ENCODE measurements around the gene NSUN2.
"Not testable (repeated sequence)": the region's sequence is repeated elsewhere in the genome, so short reads cannot be mapped to it uniquely, and the experiment has no call there.

NSUN2 gene

DNA sequence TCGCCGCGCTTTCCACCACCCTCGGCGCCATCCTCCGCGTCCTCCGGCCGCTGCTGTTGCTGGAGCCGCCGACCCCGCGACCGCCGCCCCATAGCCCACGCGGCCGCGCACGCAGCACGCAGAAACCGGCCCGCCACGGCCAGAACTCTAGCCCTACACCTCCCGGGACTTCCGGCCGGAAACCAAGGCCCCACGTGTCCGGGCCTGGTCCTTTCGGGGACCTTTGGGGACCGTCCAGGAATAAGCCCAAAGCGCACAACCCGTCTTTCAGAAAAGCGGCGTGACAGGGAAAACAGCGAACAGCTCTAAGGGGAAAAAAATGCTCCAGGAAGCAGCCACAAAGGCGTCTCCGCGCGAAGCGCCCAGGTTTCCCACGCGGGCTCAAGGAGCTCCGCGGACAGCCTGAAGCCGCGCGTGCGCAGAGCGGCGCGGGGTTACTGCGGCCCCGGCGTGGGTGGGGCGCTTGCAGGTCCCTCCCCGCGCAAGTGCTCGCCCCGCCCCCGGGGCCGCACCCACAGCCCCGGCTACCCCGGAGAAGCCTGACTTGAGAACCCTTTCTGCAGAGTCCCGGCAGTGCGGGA is at the start of gene NSUN2, which contains the start of gene SRD5A1:
Gene NSUN2 (minus strand): TSS at position 157 of the 581 bp plus-strand sequence. CDS start 65 bp downstream, at position 92.
Gene SRD5A1 (plus strand): TSS at position 553 of the 581 bp plus-strand sequence. CDS start 137 bp downstream, outside the sequence.
- peak; percentile 86 for DNase-seq

DNA sequence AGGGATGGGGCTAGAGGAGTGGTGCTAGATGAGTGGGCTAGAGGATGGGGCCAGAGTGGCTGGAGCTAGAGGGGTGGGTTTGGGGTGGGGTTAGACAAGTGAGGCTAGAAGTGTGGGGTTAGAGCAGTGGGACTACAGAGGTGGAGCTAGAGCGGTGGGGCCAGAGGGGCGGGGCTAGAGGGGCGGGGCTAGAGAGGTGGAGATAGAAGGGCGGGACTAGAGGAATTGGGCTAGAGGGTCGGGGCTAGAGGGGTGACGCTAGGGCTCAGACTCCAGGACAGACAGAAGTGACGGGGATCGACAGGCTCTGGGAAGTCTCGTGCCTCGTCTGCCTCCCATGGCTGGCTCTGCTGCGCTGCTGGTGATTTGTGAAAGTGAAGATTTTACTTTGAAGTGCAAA is 49.4 kb upstream of the NSUN2 start:
- DNase-seq, result no peak

DNA sequence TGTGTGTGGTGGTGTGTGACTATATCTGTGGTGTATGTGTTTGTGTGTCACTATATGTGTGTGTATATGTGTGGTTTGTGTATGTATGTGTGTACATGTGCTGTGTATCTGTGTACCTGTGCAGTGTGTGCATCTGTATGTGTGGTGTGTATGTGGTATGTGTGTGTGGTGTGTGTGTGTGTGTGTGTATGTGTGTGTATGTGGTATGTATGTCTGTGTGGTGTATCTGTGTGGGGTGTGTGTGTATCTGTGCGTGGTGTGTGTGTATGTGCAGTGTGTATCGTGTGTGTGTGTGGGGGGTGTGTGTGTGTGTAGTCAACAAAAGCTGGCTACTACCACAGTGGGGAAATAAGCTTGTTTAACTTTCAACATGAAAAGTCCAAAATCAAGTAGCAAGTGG is 48.8 kb upstream of the NSUN2 start:
- no peak for DNase-seq

- DNase-seq, result no peak
Measured at GRCh38 chr5:6680922-6681321, 48.1 kb upstream of the NSUN2 start.

DNA sequence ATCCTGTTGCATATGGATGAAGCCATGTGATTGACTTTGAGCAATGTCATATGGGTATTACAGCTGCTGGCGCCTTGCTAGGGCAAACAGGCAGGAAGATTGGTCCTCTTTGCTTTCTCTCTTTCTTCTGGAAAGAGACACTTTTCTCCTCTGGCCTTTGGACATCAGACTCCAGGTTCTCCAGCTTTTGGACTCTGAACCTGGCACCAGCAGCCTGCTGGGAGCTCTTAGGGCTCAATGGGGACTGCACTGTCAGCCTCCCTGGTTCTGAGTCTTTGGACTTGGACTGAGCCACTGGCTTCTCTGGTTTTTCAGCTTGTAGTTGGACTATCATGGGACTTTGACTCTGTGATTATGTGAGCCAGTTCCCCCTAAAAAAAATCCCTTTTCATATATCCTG is 45.5 kb upstream of the NSUN2 start:
- DNase-seq, result no peak

- no peak for DNase-seq
Measured at GRCh38 chr5:6676702-6677101, 43.9 kb upstream of the NSUN2 start.

DNA sequence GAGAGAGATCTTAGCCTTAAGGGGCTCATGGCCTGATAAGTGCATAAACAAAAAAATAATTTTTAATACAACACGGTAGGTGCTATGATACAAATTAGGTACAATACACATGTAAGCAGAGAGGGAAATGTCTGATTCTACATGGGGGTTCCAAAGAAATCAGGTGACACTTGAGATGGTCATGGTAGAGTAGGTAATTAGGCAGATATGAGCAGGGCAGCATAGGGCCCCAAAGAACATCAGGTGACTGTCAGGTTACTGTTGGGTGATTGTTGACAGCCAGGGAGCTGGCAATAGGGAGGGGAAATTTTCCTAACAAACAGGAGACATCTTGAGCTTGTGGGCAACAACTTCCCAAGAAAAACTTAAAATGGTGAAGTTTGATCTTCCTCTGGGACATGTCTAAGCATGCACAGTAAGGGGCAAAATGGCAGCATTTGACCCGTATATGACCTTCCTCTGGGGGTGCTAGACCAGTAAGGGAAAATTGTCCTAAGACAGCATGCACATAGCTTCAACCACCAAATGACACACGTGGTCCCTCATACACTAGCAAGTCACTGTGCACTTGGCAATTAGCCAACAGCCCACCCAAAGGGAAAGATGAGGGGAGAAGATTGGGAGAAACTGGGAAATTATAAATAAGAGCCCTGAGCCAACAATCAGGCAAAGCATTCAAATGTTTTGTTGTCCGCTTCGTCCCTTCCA is 43.1 kb upstream of the NSUN2 start:
- no peak for DNase-seq

DNA sequence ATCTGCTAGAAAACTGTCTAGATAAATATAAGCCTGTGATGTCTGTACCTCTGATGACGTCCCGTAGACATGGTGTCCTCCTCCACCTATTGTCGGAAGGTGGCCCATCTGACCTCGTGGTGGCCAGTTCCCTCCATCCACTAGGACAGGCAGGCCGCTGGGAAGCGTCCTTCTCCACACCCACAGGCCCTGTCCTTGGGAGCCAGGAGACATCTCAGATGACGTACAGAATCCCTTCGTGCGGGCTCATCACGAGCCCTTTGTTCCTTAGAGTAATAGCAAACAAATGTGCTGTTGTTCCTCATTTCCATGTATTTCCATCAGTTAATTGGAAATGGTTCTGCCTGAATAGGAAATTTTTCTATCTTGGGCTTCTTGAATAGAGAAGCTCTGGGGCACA is 42.0 kb upstream of the NSUN2 start:
- no peak for DNase-seq

- no peak for DNase-seq
Measured at GRCh38 chr5:6674421-6674820, 41.6 kb upstream of the NSUN2 start.

- DNase-seq, result no peak
Measured at GRCh38 chr5:6673963-6674362, 41.1 kb upstream of the NSUN2 start.

DNA sequence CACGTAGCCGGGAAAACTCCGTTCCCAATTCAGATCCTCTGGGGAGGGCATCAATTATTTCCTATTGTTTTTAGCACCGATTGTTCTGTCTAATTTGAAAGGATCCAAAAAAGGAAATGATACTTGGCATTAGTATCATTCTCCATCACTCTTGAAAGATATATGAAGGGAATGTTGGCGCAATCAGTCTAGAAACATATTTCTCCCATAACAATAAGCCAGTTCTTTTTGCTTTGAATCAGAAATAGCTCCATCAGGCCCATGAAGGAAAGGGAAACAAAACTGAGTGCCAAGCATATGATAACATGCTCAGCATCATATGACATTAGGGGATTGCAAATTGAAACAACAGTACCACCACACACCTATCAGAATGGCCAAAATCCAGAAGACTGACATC is 40.2 kb upstream of the NSUN2 start:
- DNase-seq, result no peak

DNA sequence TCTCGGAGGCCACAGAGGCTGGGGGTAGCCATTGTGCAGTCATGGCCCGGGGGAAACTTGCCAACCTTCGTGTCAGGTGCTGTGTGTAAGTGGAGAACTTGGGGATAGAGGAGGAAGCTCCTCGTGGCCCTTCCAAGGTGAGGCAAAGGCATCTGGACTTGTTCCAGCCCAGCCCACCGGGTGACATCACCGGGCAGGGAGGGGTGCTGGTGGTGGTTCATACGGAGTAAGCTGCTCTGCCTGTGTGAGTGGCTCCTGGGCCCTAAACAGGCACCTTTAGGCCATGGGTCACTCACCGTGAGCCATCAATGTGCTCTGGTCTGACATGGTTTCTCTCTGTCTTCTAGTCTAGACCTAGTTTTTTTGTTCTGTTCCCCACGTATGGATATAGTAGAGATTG is 35.9 kb upstream of the NSUN2 start:
- DNase-seq, result not testable (repeated sequence)

- no peak for DNase-seq
Measured at GRCh38 chr5:6667648-6668047, 34.8 kb upstream of the NSUN2 start.

- no peak for DNase-seq
Measured at GRCh38 chr5:6666762-6667161, 33.9 kb upstream of the NSUN2 start.

DNA sequence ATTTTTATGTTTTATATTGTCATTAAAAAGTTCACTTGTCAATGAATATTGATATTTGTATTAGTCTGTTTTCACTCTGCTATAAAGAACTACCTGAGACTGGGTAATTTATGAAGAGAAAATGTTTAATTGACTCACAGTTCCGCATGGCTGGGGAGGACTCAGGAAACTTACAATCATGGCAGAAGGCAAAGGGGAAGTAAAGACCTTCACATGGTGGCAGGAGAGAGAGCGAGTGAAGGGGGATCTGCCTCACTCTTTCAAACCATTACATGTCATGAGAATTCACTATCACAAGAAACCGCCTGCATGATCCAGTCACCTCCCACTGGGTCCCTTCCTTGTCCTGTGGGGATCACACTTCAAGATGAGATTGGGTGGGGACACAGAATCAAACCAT is 27.8 kb upstream of the NSUN2 start:
- no peak for DNase-seq

DNA sequence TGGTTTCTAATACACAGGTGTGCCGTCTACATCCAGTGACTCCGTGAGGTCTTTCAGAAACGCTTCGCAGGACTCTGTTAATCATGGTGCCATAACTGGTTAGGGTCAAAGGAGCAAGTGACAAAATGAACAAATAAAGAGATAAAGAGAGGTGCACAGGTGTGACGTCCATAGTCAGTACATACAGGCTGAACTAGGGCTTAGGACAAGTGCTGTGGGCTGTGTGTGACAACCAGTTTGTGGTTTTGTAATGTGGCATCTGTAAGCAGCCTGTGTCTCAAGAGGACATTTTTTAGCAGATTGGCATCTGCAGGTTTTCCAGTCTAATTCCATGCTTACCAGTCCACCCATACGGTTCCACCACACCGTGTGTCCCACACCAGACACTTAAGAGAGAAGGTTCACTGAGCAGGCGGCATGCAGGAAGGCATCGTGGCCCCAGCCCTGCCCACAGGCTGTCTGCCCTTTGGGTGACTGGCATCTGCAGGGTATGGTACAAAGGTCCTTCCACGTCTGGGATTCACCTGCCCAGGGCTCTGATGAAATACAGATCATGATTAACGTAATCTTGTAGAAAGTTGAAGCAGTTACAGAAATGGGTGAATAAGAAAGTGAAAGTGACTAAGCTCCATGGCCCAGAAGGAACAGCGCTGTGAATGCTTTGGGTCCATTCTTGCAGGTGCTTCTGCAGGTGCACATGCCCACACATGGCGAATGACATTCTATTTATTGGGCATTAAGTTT is 27.3 kb upstream of the NSUN2 start:
- DNase-seq, result no peak

GRCh38 chr5:6656680-6657079 is 23.8 kb upstream of the NSUN2 start:
- no peak for DNase-seq

GRCh38 chr5:6655432-6655831 is 22.6 kb upstream of the NSUN2 start:
- DNase-seq, result no peak

- DNase-seq, result no peak
Measured at GRCh38 chr5:6652025-6652424, 19.2 kb upstream of the NSUN2 start.

GRCh38 chr5:6649681-6650080 is 16.8 kb upstream of the NSUN2 start:
- no peak for DNase-seq

DNA sequence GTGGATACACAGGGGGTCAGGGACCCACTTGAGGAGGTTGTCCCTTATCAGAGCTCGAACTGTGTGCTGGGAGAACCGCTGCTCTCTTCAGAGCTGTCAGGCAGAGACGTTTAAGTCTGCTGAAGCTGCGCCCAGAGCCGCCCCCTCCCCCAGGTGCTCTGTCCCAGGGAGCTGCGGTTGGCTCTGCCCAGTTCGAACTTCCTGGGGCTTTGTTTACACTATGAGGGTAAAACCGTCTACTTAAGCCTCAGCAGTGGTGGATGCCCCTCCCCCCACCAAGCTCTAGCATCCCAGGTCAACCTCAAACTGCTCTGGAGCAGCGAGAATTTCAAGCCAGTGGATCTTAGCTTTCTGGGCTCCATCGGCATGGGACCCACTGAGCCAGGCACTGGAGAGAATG is 16.3 kb upstream of the NSUN2 start:
- DNase-seq, result no peak

- not testable (repeated sequence) for DNase-seq
Measured at GRCh38 chr5:6645571-6646362, 12.9 kb upstream of the NSUN2 start.

DNA sequence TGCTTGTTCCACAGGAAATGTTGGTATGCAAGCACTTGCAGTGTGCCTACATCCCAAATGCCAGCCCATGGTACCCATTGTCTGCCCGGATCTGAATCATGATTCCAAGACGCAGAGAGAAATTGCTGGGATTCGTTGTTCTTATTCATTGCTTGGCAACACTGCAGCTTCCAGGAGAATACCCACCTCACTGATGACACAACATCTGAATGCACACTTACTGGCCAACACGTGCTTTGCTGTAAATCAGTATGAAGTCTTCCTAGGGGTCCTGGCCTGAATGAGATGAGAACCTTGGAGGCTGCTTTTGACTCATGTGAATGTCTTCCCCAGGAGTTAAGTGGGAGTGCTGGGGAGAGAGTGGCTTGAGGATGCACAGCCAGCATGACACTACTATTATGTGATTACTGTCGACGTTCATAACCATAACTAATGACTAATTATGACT is 12.0 kb upstream of the NSUN2 start:
- DNase-seq, result no peak
